Measurements from ENCODE around the gene YOD1.

DNA sequence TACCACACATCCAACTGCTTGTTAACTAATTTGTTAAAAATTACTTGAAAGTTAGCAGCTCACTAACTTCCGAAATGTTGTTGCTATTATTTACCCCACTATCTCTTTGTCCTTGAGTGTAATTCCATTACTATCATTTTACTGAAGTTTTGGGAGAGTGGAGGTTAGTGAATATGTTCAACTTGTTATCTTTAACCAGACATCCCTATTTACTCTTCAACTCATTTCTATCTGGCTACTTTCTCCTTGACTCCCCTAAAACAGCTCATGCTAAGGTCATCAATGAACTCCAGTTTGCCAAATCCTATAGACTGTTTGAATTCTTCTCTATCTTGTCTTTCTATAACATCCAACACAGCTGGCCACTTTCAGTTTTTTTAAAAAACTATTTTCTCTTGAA, 14.1 kb downstream of the YOD1 start:
- TF ChIP-seq, protein P1, sequence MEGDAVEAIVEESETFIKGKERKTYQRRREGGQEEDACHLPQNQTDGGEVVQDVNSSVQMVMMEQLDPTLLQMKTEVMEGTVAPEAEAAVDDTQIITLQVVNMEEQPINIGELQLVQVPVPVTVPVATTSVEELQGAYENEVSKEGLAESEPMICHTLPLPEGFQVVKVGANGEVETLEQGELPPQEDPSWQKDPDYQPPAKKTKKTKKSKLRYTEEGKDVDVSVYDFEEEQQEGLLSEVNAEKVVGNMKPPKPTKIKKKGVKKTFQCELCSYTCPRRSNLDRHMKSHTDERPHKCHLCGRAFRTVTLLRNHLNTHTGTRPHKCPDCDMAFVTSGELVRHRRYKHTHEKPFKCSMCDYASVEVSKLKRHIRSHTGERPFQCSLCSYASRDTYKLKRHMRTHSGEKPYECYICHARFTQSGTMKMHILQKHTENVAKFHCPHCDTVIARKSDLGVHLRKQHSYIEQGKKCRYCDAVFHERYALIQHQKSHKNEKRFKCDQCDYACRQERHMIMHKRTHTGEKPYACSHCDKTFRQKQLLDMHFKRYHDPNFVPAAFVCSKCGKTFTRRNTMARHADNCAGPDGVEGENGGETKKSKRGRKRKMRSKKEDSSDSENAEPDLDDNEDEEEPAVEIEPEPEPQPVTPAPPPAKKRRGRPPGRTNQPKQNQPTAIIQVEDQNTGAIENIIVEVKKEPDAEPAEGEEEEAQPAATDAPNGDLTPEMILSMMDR (IDR thresholded peaks at IDR 0.05; ENCODE audit: poor library complexity, severe bottlenecking) = no peak
- TF ChIP-seq RAD21 (conservative IDR thresholded peaks at IDR 0.05) = no peak
- TF ChIP-seq POLR2AphosphoS5 (IDR thresholded peaks at IDR 0.05) = no peak
- no peak for TF ChIP-seq EZH2 (IDR thresholded peaks at IDR 0.05; ENCODE audit: borderline replicate concordance, insufficient read depth, low read length, poor library complexity, severe bottlenecking)
- TF ChIP-seq EP300 (conservative IDR thresholded peaks at IDR 0.05; ENCODE audit: poor library complexity, severe bottlenecking) = no peak
- no peak for TF ChIP-seq TAF1 (IDR thresholded peaks at IDR 0.05; ENCODE audit: low read depth)
- TF ChIP-seq MXI1 (conservative IDR thresholded peaks at IDR 0.05; ENCODE audit: poor library complexity, severe bottlenecking) = no peak
- TF ChIP-seq, protein P2, sequence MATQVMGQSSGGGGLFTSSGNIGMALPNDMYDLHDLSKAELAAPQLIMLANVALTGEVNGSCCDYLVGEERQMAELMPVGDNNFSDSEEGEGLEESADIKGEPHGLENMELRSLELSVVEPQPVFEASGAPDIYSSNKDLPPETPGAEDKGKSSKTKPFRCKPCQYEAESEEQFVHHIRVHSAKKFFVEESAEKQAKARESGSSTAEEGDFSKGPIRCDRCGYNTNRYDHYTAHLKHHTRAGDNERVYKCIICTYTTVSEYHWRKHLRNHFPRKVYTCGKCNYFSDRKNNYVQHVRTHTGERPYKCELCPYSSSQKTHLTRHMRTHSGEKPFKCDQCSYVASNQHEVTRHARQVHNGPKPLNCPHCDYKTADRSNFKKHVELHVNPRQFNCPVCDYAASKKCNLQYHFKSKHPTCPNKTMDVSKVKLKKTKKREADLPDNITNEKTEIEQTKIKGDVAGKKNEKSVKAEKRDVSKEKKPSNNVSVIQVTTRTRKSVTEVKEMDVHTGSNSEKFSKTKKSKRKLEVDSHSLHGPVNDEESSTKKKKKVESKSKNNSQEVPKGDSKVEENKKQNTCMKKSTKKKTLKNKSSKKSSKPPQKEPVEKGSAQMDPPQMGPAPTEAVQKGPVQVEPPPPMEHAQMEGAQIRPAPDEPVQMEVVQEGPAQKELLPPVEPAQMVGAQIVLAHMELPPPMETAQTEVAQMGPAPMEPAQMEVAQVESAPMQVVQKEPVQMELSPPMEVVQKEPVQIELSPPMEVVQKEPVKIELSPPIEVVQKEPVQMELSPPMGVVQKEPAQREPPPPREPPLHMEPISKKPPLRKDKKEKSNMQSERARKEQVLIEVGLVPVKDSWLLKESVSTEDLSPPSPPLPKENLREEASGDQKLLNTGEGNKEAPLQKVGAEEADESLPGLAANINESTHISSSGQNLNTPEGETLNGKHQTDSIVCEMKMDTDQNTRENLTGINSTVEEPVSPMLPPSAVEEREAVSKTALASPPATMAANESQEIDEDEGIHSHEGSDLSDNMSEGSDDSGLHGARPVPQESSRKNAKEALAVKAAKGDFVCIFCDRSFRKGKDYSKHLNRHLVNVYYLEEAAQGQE (IDR thresholded peaks at IDR 0.05; ENCODE audit: borderline replicate concordance) = no peak

All from neural cell (in vitro differentiated cells).